ENCODE measurements around the gene MMP19.
A peak's percentile ranks its signal among the peaks of the same experiment; 100 is the strongest.

Gene MMP19

DNA sequence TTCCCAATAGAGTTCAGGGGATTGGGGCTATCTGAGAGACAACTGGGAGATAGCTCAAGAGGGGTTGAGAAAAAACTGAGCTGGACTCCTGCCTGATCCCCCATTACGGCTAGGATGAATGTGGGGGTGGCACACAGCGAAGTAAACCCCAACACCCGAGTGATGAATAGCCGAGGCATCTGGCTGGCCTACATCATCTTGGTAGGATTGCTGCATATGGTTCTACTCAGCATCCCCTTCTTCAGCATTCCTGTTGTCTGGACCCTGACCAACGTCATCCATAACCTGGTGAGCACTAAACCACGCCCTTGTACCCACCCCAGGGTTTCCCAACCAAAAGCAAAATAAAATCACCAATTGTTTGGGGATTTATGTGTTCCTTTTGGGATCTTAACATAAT lies 23.9 kb downstream of the MMP19 start:
- in situ Hi-C loops (cut with MboI; ENCODE audit: low pct_unique_long_range_greater_than_20kb, low sequenced_read_pairs): no loop called here

DNA sequence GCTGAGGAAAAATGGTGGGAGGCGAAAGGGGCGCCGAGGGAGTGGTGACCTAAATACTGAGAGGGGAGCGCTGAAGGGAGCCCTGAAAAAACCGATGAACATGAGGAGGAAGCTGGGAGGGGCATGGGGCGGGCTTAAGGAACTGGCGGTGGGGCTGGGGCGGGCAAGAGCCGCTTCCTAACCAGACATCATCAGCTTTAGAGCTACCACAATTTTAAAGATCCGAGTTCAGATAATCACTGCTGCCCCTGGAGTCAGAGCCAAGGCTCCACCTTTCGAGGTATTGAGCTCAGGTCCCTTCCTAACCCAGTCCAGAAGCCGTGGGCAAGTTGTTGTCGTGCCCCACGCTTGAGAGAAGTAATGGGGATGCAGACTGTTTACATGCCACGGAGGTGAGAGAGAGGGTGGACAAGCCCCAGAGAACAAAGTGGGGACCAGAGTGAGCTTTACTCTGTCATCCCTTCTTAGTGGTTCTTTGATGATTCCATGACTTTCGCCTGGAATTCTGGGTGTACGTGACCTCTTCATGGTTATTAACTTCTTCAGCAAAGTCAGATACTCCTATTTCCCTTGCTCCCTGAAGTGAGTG lies 24.5 kb downstream of the MMP19 start:
- in situ Hi-C loops (cut with MboI; ENCODE audit: low pct_unique_long_range_greater_than_20kb, low sequenced_read_pairs): no loop called here
- DNase-seq: no peak

More for the DNA sequence above, 23.9 kb downstream of the MMP19 start:
- no peak for DNase-seq

DNA sequence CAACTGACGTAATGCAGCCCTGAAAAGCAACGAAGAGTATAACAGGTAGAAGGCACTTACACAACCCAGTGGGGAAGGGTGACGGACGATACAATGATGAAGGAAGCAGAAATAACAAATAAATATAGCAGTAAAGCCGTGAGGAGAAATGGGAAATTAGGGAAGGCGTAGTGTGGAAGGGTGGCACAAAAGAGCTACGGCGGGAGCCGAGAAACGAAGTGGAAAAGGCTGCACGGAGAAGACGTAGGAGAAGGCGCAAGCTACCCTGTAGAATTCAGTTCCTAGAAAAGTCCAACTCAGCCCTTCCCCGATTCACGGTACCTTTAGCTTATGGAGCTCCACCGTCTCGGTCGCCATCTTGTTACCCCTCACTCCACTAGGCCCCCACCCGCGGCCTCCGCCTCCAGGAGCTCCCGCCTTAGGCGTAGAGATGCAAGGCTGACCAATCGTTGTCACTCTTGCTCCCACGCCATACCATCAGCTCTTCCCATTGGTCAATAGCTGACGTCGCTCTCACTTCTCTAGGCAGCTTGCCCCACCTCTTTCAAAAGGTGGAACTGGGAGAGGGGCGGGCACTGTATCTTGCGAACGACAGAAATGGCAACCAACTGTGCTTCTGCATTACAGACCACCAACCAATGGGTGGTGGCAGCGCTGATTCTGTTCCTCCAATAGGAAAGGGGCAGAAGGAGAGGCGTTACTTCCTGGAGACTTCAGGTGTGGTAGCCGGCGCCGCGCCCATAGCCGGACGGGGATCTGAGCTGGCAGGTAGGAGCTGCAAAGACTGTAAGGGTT lies 25.2 kb downstream of the MMP19 start, which contains the start of the genes ORMDL2 and SARNP:
Gene ORMDL2, plus strand, starts transcription at position 697 of the 795 bp plus-strand sequence. CDS start 959 bp downstream, outside the sequence.
Gene SARNP, minus strand, starts transcription at position 380 of the 795 bp plus-strand sequence. Its CDS starts 23 bp downstream, at position 357.
- in situ Hi-C loops (cut with MboI; ENCODE audit: low pct_unique_long_range_greater_than_20kb, low sequenced_read_pairs): no loop called here
- peak; percentile 100 for DNase-seq

GRCh38 chr12:55816881-55817344 lies 25.8 kb downstream of the MMP19 start:
- DNase-seq: no peak
- in situ Hi-C loops (cut with MboI; ENCODE audit: low pct_unique_long_range_greater_than_20kb, low sequenced_read_pairs): no loop called here

- in situ Hi-C loops (cut with MboI; ENCODE audit: low pct_unique_long_range_greater_than_20kb, low sequenced_read_pairs): no loop called here
- no peak for DNase-seq
These were observed 27.3 kb downstream of the MMP19 start for GRCh38 chr12:55815473-55815872.

- DNase-seq: no peak
- in situ Hi-C loops (cut with MboI; ENCODE audit: low pct_unique_long_range_greater_than_20kb, low sequenced_read_pairs): no loop called here
These were observed 28.5 kb downstream of the MMP19 start for GRCh38 chr12:55814257-55814656.

- in situ Hi-C loops (cut with MboI; ENCODE audit: low pct_unique_long_range_greater_than_20kb, low sequenced_read_pairs): no loop called here
- no peak for DNase-seq
These were observed 30.6 kb downstream of the MMP19 start for GRCh38 chr12:55812088-55812487.

DNA sequence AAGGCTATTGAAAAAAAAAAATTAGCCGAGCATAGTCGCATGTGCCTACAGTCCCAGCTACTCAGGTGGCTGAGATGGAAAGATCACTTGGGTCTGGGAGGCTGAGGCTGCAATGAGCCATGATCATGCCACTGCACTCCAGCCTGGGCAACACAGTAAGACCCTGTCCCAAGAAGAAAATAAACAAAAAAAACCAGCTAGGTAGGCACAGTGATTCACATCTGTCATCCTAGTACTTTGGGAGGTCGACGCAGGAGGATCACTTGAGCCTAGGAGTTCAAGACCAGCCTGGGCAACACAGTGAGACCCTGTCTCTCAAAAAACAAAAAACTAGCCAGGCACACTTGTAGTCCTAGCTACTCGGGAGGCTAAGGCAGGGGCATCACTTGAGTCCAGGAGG lies 33.5 kb downstream of the MMP19 start:
- in situ Hi-C loops (cut with MboI; ENCODE audit: low pct_unique_long_range_greater_than_20kb, low sequenced_read_pairs): no loop called here
- DNase-seq: no peak

- no peak for DNase-seq
- in situ Hi-C loops (cut with MboI; ENCODE audit: low pct_unique_long_range_greater_than_20kb, low sequenced_read_pairs): no loop called here
These were observed 35.8 kb downstream of the MMP19 start for GRCh38 chr12:55806982-55807381.

- in situ Hi-C loops (cut with MboI; ENCODE audit: low pct_unique_long_range_greater_than_20kb, low sequenced_read_pairs): no loop called here
- DNase-seq: no peak
These were observed 45.2 kb downstream of the MMP19 start for GRCh38 chr12:55797550-55797949.

DNA sequence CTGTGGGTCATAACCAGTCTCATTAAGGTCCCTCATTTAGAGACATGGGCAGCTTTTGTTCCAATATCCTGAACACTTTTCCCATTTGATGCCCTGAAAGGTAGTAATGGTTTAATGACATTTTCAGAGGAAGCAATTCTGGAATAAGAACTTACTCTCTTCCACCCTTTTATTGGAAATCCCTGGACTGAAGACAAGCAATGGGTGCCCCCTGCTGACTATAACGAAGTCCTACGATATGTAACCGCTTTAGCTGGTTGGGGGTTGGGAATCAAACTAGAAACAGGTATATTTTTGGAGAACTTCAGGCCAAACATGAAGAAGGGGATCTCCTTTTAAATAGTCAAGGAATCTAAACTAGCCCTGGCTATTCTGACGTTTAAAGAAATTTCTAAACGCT lies 45.7 kb downstream of the MMP19 start:
- in situ Hi-C loops (cut with MboI; ENCODE audit: low pct_unique_long_range_greater_than_20kb, low sequenced_read_pairs): no loop called here
- DNase-seq: peak; percentile 60

DNA sequence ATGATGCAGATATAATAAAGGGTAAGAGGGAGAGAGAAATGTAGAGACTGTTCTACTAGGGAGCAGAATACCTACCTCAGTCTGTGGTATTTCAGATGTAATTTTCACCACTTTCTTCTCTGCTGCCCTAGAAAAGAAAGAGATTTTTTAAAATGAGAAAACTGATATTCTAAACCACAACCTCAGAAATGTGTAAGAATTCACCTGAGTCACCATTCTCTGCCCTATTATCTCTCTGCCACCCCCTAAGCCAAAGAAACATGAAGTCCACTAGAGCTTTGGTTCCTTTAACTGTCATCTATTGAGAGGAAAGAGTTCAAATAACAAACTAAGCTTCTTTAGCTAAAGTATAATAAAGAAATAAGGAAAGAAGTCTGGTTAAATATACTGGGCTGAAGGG lies 46.8 kb downstream of the MMP19 start:
- in situ Hi-C loops (cut with MboI; ENCODE audit: low pct_unique_long_range_greater_than_20kb, low sequenced_read_pairs): no loop called here
- DNase-seq: no peak

GRCh38 chr12:55789893-55790292 lies 52.8 kb downstream of the MMP19 start:
- no peak for DNase-seq
- in situ Hi-C loops (cut with MboI; ENCODE audit: low pct_unique_long_range_greater_than_20kb, low sequenced_read_pairs): no loop called here

- DNase-seq: no peak
- in situ Hi-C loops (cut with MboI; ENCODE audit: low pct_unique_long_range_greater_than_20kb, low sequenced_read_pairs): no loop called here
These were observed 53.6 kb downstream of the MMP19 start for GRCh38 chr12:55789171-55789570.

GRCh38 chr12:55788546-55788945 lies 54.2 kb downstream of the MMP19 start:
- no peak for DNase-seq
- in situ Hi-C loops (cut with MboI; ENCODE audit: low pct_unique_long_range_greater_than_20kb, low sequenced_read_pairs): no loop called here

Measured in KBM-7 (cell line).